SK-N-MC (cell line): ENCODE data around the gene SMAD7.

Experiments
- DNase-seq: peaks from one replicate; pipeline ENCODE4 v3.0.0-alpha.2; 2011; ENCODE audit warnings: low read depth, low spot score
- H3K27ac ChIP-seq: fragments of 200-600 bp; sonication (generic); 2 replicates; pipeline ENCODE4 v1.5.1; 2016; ENCODE audit warnings: mixed run types
- H3K36me3 ChIP-seq: fragments of 200-600 bp; sonication (generic); 2 replicates; pipeline ENCODE4 v1.6.1; 2017; ENCODE audit warnings: antibody characterized with exemption, low read length, mixed read lengths; ENCODE audit not compliant: insufficient read depth
- H3K4me3 ChIP-seq: fragments of 200-600 bp; sonication (generic); 2 replicates; pipeline ENCODE4 v1.5.1; 2016
- H3K9ac ChIP-seq: fragments of 200-600 bp; sonication (generic); 2 replicates; pipeline ENCODE4 v1.8.0; 2017; ENCODE audit warnings: mixed run types, mixed read lengths; ENCODE audit not compliant: insufficient read length
- H3K9me3 ChIP-seq: fragments of 200-600 bp; sonication (generic); 2 replicates; pipeline ENCODE4 v1.6.1; 2017; ENCODE audit warnings: low read depth, mild to moderate bottlenecking, antibody characterized with exemption, low read length, moderate library complexity, mixed read lengths
- EZH2 ChIP-seq: fragments of 200-600 bp; sonication (generic); IDR thresholded peaks from one replicate; pipeline ENCODE4 v1.6.1; 2017; ENCODE audit warnings: antibody characterized with exemption
- FOXP2 ChIP-seq: optimal IDR thresholded peaks from 2 replicates; pipeline ENCODE3; 2011; ENCODE audit warnings: mild to moderate bottlenecking, moderate library complexity; ENCODE audit not compliant: insufficient read depth; ENCODE audit errors: extremely low read length, control extremely low read depth
- POLR2AphosphoS5 ChIP-seq: IDR thresholded peaks from 2 replicates; pipeline ENCODE4 v1.6.1; 2012; ENCODE audit warnings: mild to moderate bottlenecking, low read depth, low read length, borderline replicate concordance

Gene SMAD7

DNA sequence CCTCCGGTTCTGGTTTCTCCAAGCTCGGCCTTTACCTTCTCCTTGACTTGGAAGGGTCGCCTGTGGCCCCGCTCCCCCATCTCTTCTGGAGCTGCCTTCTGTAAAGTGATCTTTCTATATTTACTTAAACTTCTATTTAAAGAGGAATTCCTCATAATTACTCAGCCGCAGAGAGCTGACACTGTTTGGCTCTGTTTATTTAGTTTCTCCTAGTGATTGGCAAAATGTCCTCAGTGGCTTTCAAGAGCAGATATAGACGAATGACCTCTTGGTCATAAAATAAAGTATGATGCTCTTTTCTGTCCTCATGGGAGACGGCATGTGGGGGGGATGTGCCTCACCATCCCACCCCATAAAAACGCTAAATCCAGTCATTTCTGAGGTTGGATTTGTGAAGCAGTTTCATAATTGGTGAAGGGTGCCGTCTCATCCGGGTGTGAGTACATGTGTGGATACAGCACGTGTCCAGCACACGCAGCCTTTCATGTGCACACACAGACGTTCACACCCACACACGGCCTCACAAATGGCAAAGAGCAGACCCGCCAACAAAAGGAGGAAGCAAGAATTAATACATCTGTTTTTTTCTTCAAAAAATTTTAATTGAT, 43.4 kb upstream of the SMAD7 start:
- DNase-seq = no peak
- H3K27ac ChIP-seq = no peak overlapping the region
- TF ChIP-seq EZH2 (no peak), POLR2AphosphoS5 (no peak), FOXP2 (no peak)

GRCh38 chr18:48993586-48993985, 42.8 kb upstream of the SMAD7 start:
- Histone ChIP-seq H3K4me3 (no peak overlapping the region), H3K36me3 (no peaks in the 10 kb centered on the region), H3K9me3 (no peaks in the 10 kb centered on the region), H3K9ac (no peak overlapping the region), H3K27ac (no peak overlapping the region)
- TF ChIP-seq FOXP2 (no peak), POLR2AphosphoS5 (no peak), EZH2 (no peak)
- DNase-seq = no peak

More for the DNA sequence above, 43.4 kb upstream of the SMAD7 start:
- Histone ChIP-seq H3K36me3 (no peaks in the 10 kb centered on the region), H3K9ac (no peak overlapping the region), H3K9me3 (no peaks in the 10 kb centered on the region), H3K4me3 (no peak overlapping the region)

- DNase-seq = no peak
- H3K27ac ChIP-seq = no peak overlapping the region
Measured at GRCh38 chr18:48992791-48993555, 42.2 kb upstream of the SMAD7 start.

GRCh38 chr18:48992133-48992532, 41.4 kb upstream of the SMAD7 start:
- no peak overlapping the region for H3K4me3 ChIP-seq

More at GRCh38 chr18:48992791-48993555, 42.2 kb upstream of the SMAD7 start:
- TF ChIP-seq POLR2AphosphoS5 (no peak), EZH2 (no peak)
- H3K36me3 ChIP-seq = no peaks in the 10 kb centered on the region
- no peaks in the 10 kb centered on the region for H3K9me3 ChIP-seq
- no peak overlapping the region for H3K4me3 ChIP-seq
- H3K9ac ChIP-seq = no peak overlapping the region

DNA sequence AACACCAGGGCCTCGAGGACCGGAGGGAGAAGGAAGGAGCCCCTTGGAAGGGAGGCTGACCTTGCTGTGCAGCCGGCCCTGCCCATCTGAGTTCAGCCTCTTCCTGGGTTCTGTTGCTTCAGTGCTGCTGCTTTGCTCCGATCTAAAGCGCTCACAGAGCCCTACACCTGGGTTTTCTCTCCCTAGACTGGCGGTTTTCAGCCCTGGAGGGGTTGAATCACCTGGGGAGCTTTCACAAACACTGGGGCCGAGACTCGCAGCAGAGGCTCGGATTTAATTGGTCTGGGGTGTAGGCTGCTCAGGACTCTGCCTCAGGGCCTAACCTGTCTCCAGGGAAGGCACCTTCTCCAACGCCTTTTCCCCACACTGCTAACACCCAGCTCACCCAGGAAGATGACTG, 40.9 kb upstream of the SMAD7 start:
- H3K27ac ChIP-seq = no peak overlapping the region
- TF ChIP-seq EZH2 (no peak), POLR2AphosphoS5 (no peak), FOXP2 (no peak)
- DNase-seq = no peak
- H3K9me3 ChIP-seq = no peaks in the 10 kb centered on the region
- no peak overlapping the region for H3K9ac ChIP-seq
- H3K36me3 ChIP-seq = no peaks in the 10 kb centered on the region
- H3K4me3 ChIP-seq = no peak overlapping the region

More at GRCh38 chr18:48992133-48992532, 41.4 kb upstream of the SMAD7 start:
- TF ChIP-seq EZH2 (no peak), FOXP2 (no peak), POLR2AphosphoS5 (no peak)
- H3K9ac ChIP-seq = no peak overlapping the region
- H3K36me3 ChIP-seq = no peaks in the 10 kb centered on the region
- H3K9me3 ChIP-seq = no peaks in the 10 kb centered on the region
- H3K27ac ChIP-seq = no peak overlapping the region
- no peak for DNase-seq

DNA sequence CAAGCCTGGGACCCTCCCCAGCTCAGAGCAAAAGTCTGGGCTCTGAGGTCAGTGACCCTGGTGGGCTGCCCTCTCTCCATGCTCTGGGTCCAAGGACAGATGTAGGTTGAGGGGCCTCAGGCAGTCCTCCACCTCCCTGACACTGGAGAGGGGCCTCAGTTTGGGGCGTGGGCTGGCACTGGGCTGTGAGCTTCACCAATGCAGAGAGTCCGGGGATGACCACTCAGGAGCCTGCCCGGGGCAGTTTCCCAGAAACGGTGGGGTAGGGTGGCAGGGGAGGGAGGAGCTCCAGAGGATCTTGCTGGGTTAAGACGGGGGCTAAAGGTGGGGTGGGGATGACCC, 40.5 kb upstream of the SMAD7 start:
- TF ChIP-seq FOXP2 (no peak), EZH2 (no peak), POLR2AphosphoS5 (no peak)
- no peaks in the 10 kb centered on the region for H3K36me3 ChIP-seq
- no peak overlapping the region for H3K9ac ChIP-seq
- H3K9me3 ChIP-seq = no peaks in the 10 kb centered on the region
- H3K4me3 ChIP-seq = no peak overlapping the region
- no peak overlapping the region for H3K27ac ChIP-seq
- no peak for DNase-seq

DNA sequence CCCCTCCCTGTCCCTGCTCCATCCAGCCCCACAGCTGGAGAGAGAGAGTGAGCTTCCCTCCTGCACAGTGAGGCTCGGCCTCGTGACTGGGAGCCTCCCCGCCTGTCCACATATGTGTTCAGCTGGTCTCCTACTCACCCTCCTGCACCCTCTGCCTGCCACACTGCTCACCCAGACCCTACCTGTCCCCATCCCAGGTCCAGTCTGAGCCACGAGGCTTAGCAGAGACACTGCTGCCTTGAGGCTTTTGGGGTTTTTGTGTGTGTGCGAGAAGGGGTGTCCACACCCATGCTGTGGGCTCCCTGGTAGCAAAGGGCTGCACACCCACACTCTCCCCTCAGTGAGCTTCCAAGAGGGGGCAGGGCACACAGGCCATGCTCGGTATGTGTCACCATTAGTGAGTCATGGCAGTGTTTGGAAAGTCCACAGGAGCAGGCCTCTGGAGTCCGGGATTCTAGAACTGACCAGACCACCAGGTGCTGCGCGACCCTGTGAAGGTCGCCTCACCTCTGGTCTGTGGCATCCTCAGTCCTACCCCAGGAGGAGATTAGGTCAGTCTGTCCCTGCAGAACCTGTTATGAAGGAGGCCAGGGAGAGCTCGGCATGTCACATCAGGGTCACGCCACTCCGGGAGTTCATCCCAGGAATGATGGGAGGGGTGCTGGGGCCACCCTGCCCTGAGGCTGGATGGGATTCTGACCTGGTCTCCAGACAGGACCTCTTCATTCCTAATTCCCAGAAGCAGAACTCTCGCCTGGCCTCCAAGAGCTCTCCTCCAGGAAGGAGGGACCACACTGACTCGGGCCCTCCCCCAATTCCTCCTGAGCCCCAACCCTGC, 39.9 kb upstream of the SMAD7 start:
- no peak overlapping the region for H3K27ac ChIP-seq

More for the DNA sequence above, 39.9 kb upstream of the SMAD7 start:
- no peak for DNase-seq
- no peaks in the 10 kb centered on the region for H3K9me3 ChIP-seq
- H3K9ac ChIP-seq = no peak overlapping the region
- H3K4me3 ChIP-seq = no peak overlapping the region
- TF ChIP-seq EZH2 (no peak), POLR2AphosphoS5 (no peak), FOXP2 (no peak)
- no peaks in the 10 kb centered on the region for H3K36me3 ChIP-seq
